Endothelial cell of umbilical vein (primary cell): ENCODE data around the gene NR4A3. TPM values are rescaled to one million over a fixed set of nuclear protein-coding genes. Genes with fewer than 3 reads are reported as not detected.

Source experiments
- BruUV-seq: library from RNA; stranded (reverse); fragments of 400-500 nt; replicated peaks from 2 replicates; lab custom pipeline; 2021; lab: Mats Ljungman, UMichigan
- CTCF ChIA-PET: fragments of 300-600, 350-600 bp; sonication (Branson Sonifier 250); formaldehyde crosslinking; loops from one replicate; lab custom pipeline; 2021; ENCODE audit warnings: antibody characterized with exemption, inconsistent platforms; lab: Charles Lee
- POLR2A ChIA-PET: fragments of 300-600, 350-600 bp; sonication (Branson Sonifier 250); formaldehyde crosslinking; loops from one replicate; lab custom pipeline; 2021; ENCODE audit warnings: antibody characterized with exemption, inconsistent platforms; lab: Charles Lee
- DNase-seq: peaks from one replicate; pipeline ENCODE4 v3.0.0-alpha.2; 2011; ENCODE audit warnings: low read depth, low spot score
- FAIRE-seq: peaks from 2 replicates; lab custom pipeline; 2011; peaks lifted over from hg19 to GRCh38; lab: Jason Lieb, UNC
- H2AFZ ChIP-seq: 2 replicates; pipeline ENCODE4 v1.6.0; 2012; ENCODE audit warnings: low read depth, low read length, control low read depth, inconsistent platforms
- H3K27ac ChIP-seq: 2 replicates; pipeline ENCODE4 v1.5.1; 2011; ENCODE audit warnings: low read depth, mild to moderate bottlenecking, control low read depth, low read length, moderate library complexity; ENCODE audit not compliant: insufficient read depth
- H3K27me3 ChIP-seq, 2 experiments: 2 replicates each; pipeline versions ENCODE4 v1.6.0 to v1.6.1; 2011; ENCODE audit warnings: low read length in 2 of 2, mixed read lengths in 1 of 2; ENCODE audit not compliant: control insufficient read depth in 2 of 2, insufficient read depth in 2 of 2
- H3K36me3 ChIP-seq, 2 experiments: 2 replicates in 1 of 2; 3 replicates in 1 of 2; pipeline ENCODE4 v1.5.1; 2011; ENCODE audit warnings: low read length in 2 of 2, mild to moderate bottlenecking in 1 of 2, moderate library complexity in 1 of 2; ENCODE audit not compliant: control insufficient read depth in 2 of 2, insufficient read depth in 2 of 2; ENCODE audit errors: extremely low read depth in 1 of 2
- H3K4me1 ChIP-seq: 3 replicates; pipeline ENCODE4 v1.5.1; 2011; ENCODE audit warnings: mild to moderate bottlenecking, low read length; ENCODE audit not compliant: control insufficient read depth, insufficient read depth; ENCODE audit errors: extremely low read depth
- H3K4me2 ChIP-seq: 2 replicates; pipeline ENCODE4 v1.6.1; 2011; ENCODE audit warnings: low read length, control low read depth, mixed read lengths; ENCODE audit not compliant: insufficient read depth
- H3K4me3 ChIP-seq, 3 experiments: fragments of 200-600 bp in 1 of 3; sonication (generic), shearing (Covaris generic) in 1 of 3; replicated peaks in 1 of 3; 2 replicates each; pipeline ENCODE4 v1.5.1; 2011 to 2016; ENCODE audit warnings: control low read depth in 3 of 3, low read length in 3 of 3, mild to moderate bottlenecking in 2 of 3, inconsistent platforms in 1 of 3, low read depth in 1 of 3, moderate library complexity in 1 of 3; ENCODE audit not compliant: insufficient read depth in 1 of 3
- H3K79me2 ChIP-seq: 2 replicates; pipeline ENCODE4 v1.6.0; 2012; ENCODE audit warnings: low read length, inconsistent platforms; ENCODE audit not compliant: control insufficient read depth, insufficient read depth
- H3K9ac ChIP-seq: replicated peaks from 2 replicates; pipeline ENCODE3; 2011; ENCODE audit warnings: low read length, control low read depth; ENCODE audit not compliant: insufficient read depth; ENCODE audit errors: extremely low read depth
- H3K9me1 ChIP-seq: replicated peaks from 3 replicates; pipeline ENCODE4 v1.6.0; 2011; ENCODE audit warnings: mild to moderate bottlenecking, low read length; ENCODE audit not compliant: control insufficient read depth, insufficient read depth; ENCODE audit errors: extremely low read depth
- H3K9me3 ChIP-seq: replicated peaks from 2 replicates; pipeline ENCODE4 v1.5.1; 2012; ENCODE audit warnings: low read length, inconsistent platforms; ENCODE audit not compliant: control insufficient read depth, insufficient read depth
- H4K20me1 ChIP-seq: replicated peaks from 2 replicates; pipeline ENCODE3; 2011; ENCODE audit warnings: mild to moderate bottlenecking, low read length; ENCODE audit not compliant: control insufficient read depth, insufficient read depth; ENCODE audit errors: extremely low read depth
- CTCF ChIP-seq, 2 donors: IDR thresholded peaks; 1 replicate in 1 of 2; 2 replicates in 1 of 2; pipeline ENCODE4 v1.5.1; 2011; ENCODE audit warnings: low read length in 2 of 2, mild to moderate bottlenecking in 2 of 2, moderate library complexity in 2 of 2, control low read depth in 1 of 2, inconsistent platforms in 1 of 2, low read depth in 1 of 2; ENCODE audit not compliant: insufficient read depth in 1 of 2; ENCODE audit errors: extremely low read depth in 1 of 2
- EZH2 ChIP-seq: IDR thresholded peaks from 2 replicates; pipeline ENCODE4 v1.6.1; 2012; ENCODE audit warnings: borderline replicate concordance, low read depth, mild to moderate bottlenecking, moderate library complexity, low read length, inconsistent platforms; ENCODE audit not compliant: severe bottlenecking
- FOS ChIP-seq: IDR thresholded peaks from 2 replicates; pipeline ENCODE4 v1.6.1; 2011; ENCODE audit warnings: mild to moderate bottlenecking, low read length, moderate library complexity, borderline replicate concordance; ENCODE audit not compliant: insufficient read depth
- GATA2 ChIP-seq: IDR thresholded peaks from 2 replicates; pipeline ENCODE4 v1.7.0; 2011; ENCODE audit warnings: low read depth, mild to moderate bottlenecking, moderate library complexity, mixed read lengths, low read length; ENCODE audit not compliant: insufficient read length, insufficient read depth
- JUN ChIP-seq: IDR thresholded peaks from 2 replicates; pipeline ENCODE4 v1.6.1; 2011; ENCODE audit warnings: borderline replicate concordance, low read depth; ENCODE audit not compliant: insufficient read length, insufficient read depth
- MAX ChIP-seq: IDR thresholded peaks from 2 replicates; pipeline ENCODE4 v1.6.1; 2011; ENCODE audit not compliant: insufficient read depth, insufficient read length
- MYC ChIP-seq: IDR thresholded peaks from one replicate; pipeline ENCODE4 v1.6.1; 2011; ENCODE audit warnings: mild to moderate bottlenecking, low read depth, low read length
- POLR2A ChIP-seq: IDR thresholded peaks from 2 replicates; pipeline ENCODE4 v1.6.1; 2012; ENCODE audit warnings: low read depth, mild to moderate bottlenecking, control low read depth, low read length
- POLR2AphosphoS5 ChIP-seq: IDR thresholded peaks from 2 replicates; pipeline ENCODE4 v1.6.1; 2012; ENCODE audit warnings: low read depth, mild to moderate bottlenecking, control low read depth, low read length, moderate library complexity; ENCODE audit not compliant: insufficient read depth
- dilution Hi-C: fragments of 300-500 bp; cut with MboI; formaldehyde crosslinking; loops from one replicate; pipeline ENCODE4 v1.15.0; 2019; ENCODE audit warnings: low sequenced_read_pairs; ENCODE audit not compliant: extremely low pct_ligation_motif_present
- intact Hi-C: fragments of 100-400 bp; cut with micrococcal nuclease; formaldehyde crosslinking; loops from one replicate; pipeline ENCODE4 v1.10.0; 2022
- polyA plus RNA-seq, 4 experiments: library from polyadenylated mRNA; depleted of rRNA in 3 of 4; stranded (reverse) in 3 of 4; unstranded in 1 of 4; fragments of >200 nt; gene quantifications; 2 replicates each; pipeline versions ENCODE4 v1.2.1 to v1.2.3, GENCODE V29; 2011 to 2012; ENCODE audit warnings: missing spikeins in 1 of 4
- total RNA-seq: library from RNA; stranded (reverse); gene quantifications from 2 replicates; pipeline ENCODE4 v1.2.3, GENCODE V29; 2021

NR4A3 gene
- total and polyA plus RNA-seq, 2 donors (not counting 3 experiments of a cell fraction or from before 2014, with no cell fraction given), result 0.11 to 0.22 TPM

GRCh38 chr9:99796231-99796630, 25.5 kb upstream of the NR4A3 start:
- dilution Hi-C loops, result no loop called here
- POLR2A ChIA-PET, result no interaction called here
- Histone ChIP-seq H3K79me2 (no peaks in the 10 kb centered on the region), H3K4me1 (no peaks in the 10 kb centered on the region), H4K20me1 (no peaks in the 10 kb centered on the region), H3K9ac (no peak overlapping the region), H3K9me3 (no peaks in the 10 kb centered on the region), H3K27ac (no peak overlapping the region), H3K27me3 (peaks cover 0 to 1% of the 10 kb centered on the region in 2 experiments), H3K9me1 (no peaks in the 10 kb centered on the region), H2AFZ (no peak overlapping the region), H3K36me3 (no peaks in the 10 kb centered on the region), H3K4me2 (no peak overlapping the region), H3K4me3 (no peak overlapping the region)
- DNase-seq, result no peak
- CTCF ChIA-PET, result no interaction called here
- no peak for FAIRE-seq
- TF ChIP-seq FOS (no peak), POLR2A (no peak), JUN (no peak), POLR2AphosphoS5 (no peak), CTCF (IDR thresholded peaks at IDR 0.05; ENCODE audit: extremely low read depth in 1 of 2, insufficient read depth in 1 of 2, low read depth in 1 of 2, low read length in 2 of 2) (no peak), MYC (no peak), MAX (no peak), EZH2 (no peak), GATA2 (no peak)
- intact Hi-C loops, result no loop called here
- BruUV-seq, result no TSS peak
